Spleen (tissue), 11 donors: ENCODE data around the gene ISLR2. TPM values are rescaled to one million over a fixed set of nuclear protein-coding genes. Genes with fewer than 3 reads are reported as not detected.
A peak's percentile ranks its signal among the peaks of the same experiment; 100 is the strongest.
"Not testable (repeated sequence)": the region's sequence is repeated elsewhere in the genome, so short reads cannot be mapped to it uniquely, and the experiment has no call there.

Experiments used
- DNase-seq: peaks from one replicate; pipeline ENCODE4 v3.0.0-alpha.2; 2020
- H3K27ac ChIP-seq, 8 donors: fragments of 200-600 bp; sonication (generic) in 7 of 8; 1 replicate in 4 of 8; 2 replicates in 4 of 8; pipeline versions ENCODE4 v1.5.0 to v1.8.0; 2016 to 2021; ENCODE audit warnings: inconsistent platforms in 4 of 8, mild to moderate bottlenecking in 4 of 8, moderate library complexity in 1 of 8
- H3K27me3 ChIP-seq, 7 donors: fragments of 200-600 bp; sonication (generic) in 6 of 7; replicated peaks in 1 of 7; 1 replicate in 4 of 7; 2 replicates in 3 of 7; pipeline versions ENCODE4 v1.5.0 to v1.8.0; 2016 to 2021; ENCODE audit warnings: inconsistent platforms in 3 of 7, mild to moderate bottlenecking in 1 of 7
- H3K36me3 ChIP-seq, 6 donors: fragments of 200-600 bp; sonication (generic) in 5 of 6; 1 replicate in 4 of 6; 2 replicates in 2 of 6; pipeline versions ENCODE4 v1.5.0 to v1.8.0; 2016 to 2021; ENCODE audit warnings: inconsistent platforms in 2 of 6
- H3K4me1 ChIP-seq, 6 donors: fragments of 200-600 bp; sonication (generic) in 5 of 6; 1 replicate in 3 of 6; 2 replicates in 3 of 6; pipeline versions ENCODE4 v1.5.0 to v1.8.0; 2016 to 2021; ENCODE audit warnings: inconsistent platforms in 3 of 6
- H3K4me3 ChIP-seq, 8 donors: fragments of 200-600 bp; sonication (generic) in 7 of 8; 1 replicate in 4 of 8; 2 replicates in 4 of 8; pipeline versions ENCODE4 v1.5.0 to v1.8.0; 2016 to 2021; ENCODE audit warnings: inconsistent platforms in 4 of 8, mild to moderate bottlenecking in 4 of 8, moderate library complexity in 2 of 8
- H3K9me3 ChIP-seq, 8 donors: fragments of 200-600 bp; sonication (generic) in 7 of 8; 1 replicate in 4 of 8; 2 replicates in 4 of 8; pipeline versions ENCODE4 v1.5.0 to v1.8.0; 2016 to 2021; ENCODE audit warnings: inconsistent platforms in 4 of 8
- POLR2A ChIP-seq, 3 donors: fragments of 450-650 bp; IDR thresholded peaks; one replicate each; pipeline ENCODE4 v1.5.1; 2017; ENCODE audit warnings: antibody characterized with exemption in 3 of 3, mild to moderate bottlenecking in 1 of 3
- POLR2AphosphoS5 ChIP-seq, 3 donors: sonication (generic); formaldehyde crosslinking; IDR thresholded peaks; one replicate each; pipeline ENCODE4 v1.5.1; 2017; ENCODE audit warnings: antibody characterized with exemption in 3 of 3
- WGBS, 5 donors: extraction: QIAGEN DNeasy Blood & Tissue Kit in 3 of 5; methylation state at CpG; one replicate each; pipeline versions ENCODE4 v1.1.5 to v1.1.7; 2013 to 2018; 5-methylcytosine and 5-hydroxymethylcytosine counted together
- intact Hi-C: fragments of 100-400 bp; cut with DNase I; formaldehyde crosslinking; loops from one replicate; pipeline ENCODE4 v1.15.0; 2023; ENCODE audit warnings: low total_unique reads
- polyA plus RNA-seq, 3 donors: library from polyadenylated mRNA; stranded (reverse); fragments of 200-250 nt; gene quantifications; one replicate each; pipeline ENCODE4 v1.2.1, GENCODE V29; 2013
- total RNA-seq, 7 donors: library from RNA; depleted of rRNA in 3 of 7; stranded (reverse); fragments of >200 nt in 3 of 7; fragmentation: NEBNext Ultra II Directional in 4 of 7; extraction: Animal tissue kit (Norgen Biotek cat#: 25700) in 4 of 7; gene quantifications; one replicate each; pipeline versions ENCODE4 v1.1.0 to v1.2.1, GENCODE V29; 2016 to 2021
- TF ChIP-seq, protein P1 (sequence below), 11 experiments: fragments of 200-600 bp in 7 of 11; fragments of 450-650 bp in 4 of 11; sonication (generic) in 4 of 11; IDR thresholded peaks in 8 of 11; conservative IDR thresholded peaks in 3 of 11; 1 replicate in 7 of 11; 2 replicates in 4 of 11; pipeline versions ENCODE4 v1.4.0 to v1.8.0; 2016 to 2021; ENCODE audit warnings: antibody characterized with exemption in 11 of 11, inconsistent platforms in 4 of 11, mild to moderate bottlenecking in 1 of 11
- donor health status: healthy with polysubstance abuse.
- donor health status: DM: no; HTN: no; CAD: no; lungs with moderate emphysema.
- donor health status: DM: no; HTN: no; CAD: no.
- donor health status: Bipolar disorder and iron deficiency.
- donor health status: healthy.
- donor health status: DM: no; HTN: no; CAD: no.
- donor health status: DM: yes; HTN: yes; CAD: no.

ISLR2 gene
- total and polyA plus RNA-seq, 10 donors = 0.20 to 3.0 (median 1.2) TPM

DNA sequence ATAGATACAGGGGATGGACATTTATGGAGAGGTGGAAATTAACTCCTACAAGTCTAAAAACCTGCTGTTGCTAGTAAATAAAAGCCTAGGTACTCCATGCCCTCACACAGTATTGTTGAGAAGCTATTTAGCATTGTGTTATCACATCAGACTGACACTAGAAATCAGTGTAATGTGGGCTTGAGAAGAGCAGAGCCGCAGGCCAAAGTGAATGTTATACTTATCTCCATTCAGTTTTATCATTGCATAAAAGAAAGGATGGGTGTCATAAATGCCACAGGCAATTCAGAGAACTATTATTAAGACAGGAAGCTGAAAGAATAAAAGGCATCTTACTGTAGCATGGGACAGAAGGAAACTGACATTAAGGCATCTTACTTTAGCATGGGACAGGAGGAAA, 29.4 kb downstream of the ISLR2 start:
- Histone ChIP-seq H3K27me3 (peaks cover 0 to 24% (median 0%) of the 10 kb centered on the region in 7 donors), H3K4me1 (peaks cover 0 to 13% (median 7%) of the 10 kb centered on the region in 6 donors), H3K36me3 (no peaks in the 10 kb centered on the region), H3K4me3 (no peak overlapping the region), H3K27ac (no peak overlapping the region), H3K9me3 (no peaks in the 10 kb centered on the region)
- WGBS, 5 donors = 92 to 98% (median 95%) methylated on average over 1 of the region's 1 CpG
- DNase-seq = no peak
- TF ChIP-seq POLR2AphosphoS5 (IDR thresholded peaks at IDR 0.05) = no peak
- no peak for TF ChIP-seq POLR2A (IDR thresholded peaks at IDR 0.05)
- intact Hi-C loops = no loop called here

DNA sequence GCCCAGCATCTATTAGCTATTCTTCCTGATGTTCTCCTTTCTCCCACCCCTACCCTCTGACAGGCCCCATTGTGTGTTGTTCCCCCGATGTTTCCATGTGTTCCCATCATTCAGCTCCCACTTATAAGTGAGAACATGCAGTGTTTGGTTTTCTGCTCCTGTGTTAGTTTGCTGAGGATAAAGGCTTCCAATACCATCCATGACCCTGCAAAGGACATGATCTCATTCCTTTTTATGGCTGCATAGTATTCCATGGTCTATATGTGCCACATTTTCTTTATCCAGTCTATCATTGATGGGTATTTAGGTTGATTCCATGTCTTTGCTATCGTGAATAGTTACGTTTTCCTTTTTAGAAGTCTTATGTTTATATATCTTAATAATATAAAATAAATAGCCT, 30.0 kb downstream of the ISLR2 start:
- WGBS, 5 donors = 94 to 99% (median 97%) methylated on average over 3 of the region's 3 CpGs
- intact Hi-C loops, H3K36me3 ChIP-seq, H3K9me3 ChIP-seq, DNase-seq, H3K4me3 ChIP-seq, H3K27ac ChIP-seq: not testable (repeated sequence)
- Histone ChIP-seq H3K4me1 (peaks cover 0 to 13% (median 7%) of the 10 kb centered on the region in 6 donors), H3K27me3 (peaks cover 0 to 24% (median 0%) of the 10 kb centered on the region in 7 donors)

DNA sequence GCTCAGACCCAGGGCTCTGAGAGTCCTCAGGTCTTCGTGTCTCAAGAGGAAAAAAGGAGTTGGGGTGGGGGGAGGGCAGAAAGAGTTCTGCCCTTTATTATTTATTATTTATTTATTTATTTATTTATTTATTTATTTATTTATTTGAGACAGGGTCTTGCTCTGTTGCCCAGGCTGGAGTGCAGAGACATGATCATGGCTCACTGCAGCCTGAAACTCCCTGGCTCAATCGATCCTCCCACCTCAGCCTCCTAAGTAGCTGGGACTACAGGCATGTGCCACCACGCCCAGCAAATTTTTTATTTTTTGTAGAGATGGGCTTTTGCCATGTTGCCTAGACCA, 31.8 kb downstream of the ISLR2 start:
- H3K4me1 ChIP-seq, DNase-seq, H3K36me3 ChIP-seq, H3K9me3 ChIP-seq, H3K4me3 ChIP-seq, intact Hi-C loops, H3K27ac ChIP-seq: not testable (repeated sequence)
- peaks cover 0 to 22% (median 0%) of the 10 kb centered on the region in 7 donors for H3K27me3 ChIP-seq
- 83 to 97% (median 94%) methylated on average over 3 of the region's 3 CpGs for WGBS, 5 donors

DNA sequence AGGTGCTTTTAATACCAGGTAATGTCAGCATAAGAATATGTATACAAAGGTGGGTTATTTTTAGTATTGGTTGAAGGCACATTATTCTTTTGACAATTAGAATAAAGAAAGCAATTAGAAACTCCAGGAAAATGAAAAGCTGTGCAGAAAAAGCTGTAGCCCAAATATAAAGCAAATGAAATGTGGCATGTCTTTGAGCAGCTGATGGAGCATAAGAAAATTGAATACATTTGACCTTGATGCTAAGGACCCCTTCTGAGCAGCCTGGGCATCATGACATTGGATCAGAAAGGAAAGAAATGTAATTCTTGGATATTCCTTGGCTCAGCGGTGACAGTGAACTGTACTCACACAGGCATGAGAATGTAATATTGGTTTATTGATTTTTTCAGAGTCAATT, 35.1 kb downstream of the ISLR2 start:
- WGBS, 5 donors = 90 to 100% (median 98%) methylated on average over 1 of the region's 1 CpG
- no peak for DNase-seq
- TF ChIP-seq, protein P1, sequence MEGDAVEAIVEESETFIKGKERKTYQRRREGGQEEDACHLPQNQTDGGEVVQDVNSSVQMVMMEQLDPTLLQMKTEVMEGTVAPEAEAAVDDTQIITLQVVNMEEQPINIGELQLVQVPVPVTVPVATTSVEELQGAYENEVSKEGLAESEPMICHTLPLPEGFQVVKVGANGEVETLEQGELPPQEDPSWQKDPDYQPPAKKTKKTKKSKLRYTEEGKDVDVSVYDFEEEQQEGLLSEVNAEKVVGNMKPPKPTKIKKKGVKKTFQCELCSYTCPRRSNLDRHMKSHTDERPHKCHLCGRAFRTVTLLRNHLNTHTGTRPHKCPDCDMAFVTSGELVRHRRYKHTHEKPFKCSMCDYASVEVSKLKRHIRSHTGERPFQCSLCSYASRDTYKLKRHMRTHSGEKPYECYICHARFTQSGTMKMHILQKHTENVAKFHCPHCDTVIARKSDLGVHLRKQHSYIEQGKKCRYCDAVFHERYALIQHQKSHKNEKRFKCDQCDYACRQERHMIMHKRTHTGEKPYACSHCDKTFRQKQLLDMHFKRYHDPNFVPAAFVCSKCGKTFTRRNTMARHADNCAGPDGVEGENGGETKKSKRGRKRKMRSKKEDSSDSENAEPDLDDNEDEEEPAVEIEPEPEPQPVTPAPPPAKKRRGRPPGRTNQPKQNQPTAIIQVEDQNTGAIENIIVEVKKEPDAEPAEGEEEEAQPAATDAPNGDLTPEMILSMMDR (IDR thresholded peaks at IDR 0.05 in 8 of 11, conservative IDR thresholded peaks at IDR 0.05 in 3 of 11) = no peak
- TF ChIP-seq POLR2AphosphoS5 (IDR thresholded peaks at IDR 0.05) (no peak), POLR2A (IDR thresholded peaks at IDR 0.05) (no peak)
- peaks cover 0 to 24% (median 8%) of the 10 kb centered on the region in 6 donors for H3K4me1 ChIP-seq
- H3K9me3 ChIP-seq = no peaks in the 10 kb centered on the region
- H3K4me3 ChIP-seq = no peak overlapping the region
- no peaks in the 10 kb centered on the region for H3K36me3 ChIP-seq
- peaks cover 0 to 16% (median 0%) of the 10 kb centered on the region in 7 donors for H3K27me3 ChIP-seq
- H3K27ac ChIP-seq = no peak overlapping the region
- intact Hi-C loops = no loop called here

DNA sequence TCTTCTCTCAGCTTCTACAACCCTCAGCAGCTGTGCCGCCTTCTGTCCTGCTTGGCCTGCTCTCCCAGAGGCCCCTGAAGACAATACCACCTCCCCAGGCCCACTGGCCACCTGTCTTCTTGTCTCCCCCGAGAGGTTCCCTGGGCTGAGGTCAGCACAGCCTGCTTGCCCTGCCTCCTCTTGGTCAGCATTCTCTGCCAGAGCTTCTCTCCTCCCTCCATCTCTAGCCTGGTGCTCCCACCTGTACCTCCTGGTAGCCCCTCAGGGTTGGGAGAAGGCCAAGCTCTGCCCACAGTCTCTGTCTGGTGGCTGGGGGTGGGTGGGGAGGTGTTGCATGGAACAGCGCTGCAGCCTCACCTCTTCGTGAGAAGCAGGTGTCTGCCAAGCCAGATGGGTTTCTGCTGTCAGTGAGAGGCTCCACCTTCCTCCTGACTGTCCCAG, 37.5 kb downstream of the ISLR2 start:
- no peak for DNase-seq
- Histone ChIP-seq H3K27me3 (peaks cover 0 to 7% (median 0%) of the 10 kb centered on the region in 7 donors), H3K4me1 (peaks cover 0 to 42% (median 14%) of the 10 kb centered on the region in 6 donors), H3K27ac (no peak overlapping the region), H3K4me3 (no peak overlapping the region), H3K36me3 (no peaks in the 10 kb centered on the region), H3K9me3 (no peaks in the 10 kb centered on the region)
- intact Hi-C loops = no loop called here
- 81 to 95% (median 88%) methylated on average over 4 of the region's 4 CpGs for WGBS, 5 donors
- TF ChIP-seq POLR2A (IDR thresholded peaks at IDR 0.05) (no peak), POLR2AphosphoS5 (IDR thresholded peaks at IDR 0.05) (no peak)
- TF ChIP-seq, protein P1 (IDR thresholded peaks at IDR 0.05 in 8 of 11, conservative IDR thresholded peaks at IDR 0.05 in 3 of 11) = no peak

DNA sequence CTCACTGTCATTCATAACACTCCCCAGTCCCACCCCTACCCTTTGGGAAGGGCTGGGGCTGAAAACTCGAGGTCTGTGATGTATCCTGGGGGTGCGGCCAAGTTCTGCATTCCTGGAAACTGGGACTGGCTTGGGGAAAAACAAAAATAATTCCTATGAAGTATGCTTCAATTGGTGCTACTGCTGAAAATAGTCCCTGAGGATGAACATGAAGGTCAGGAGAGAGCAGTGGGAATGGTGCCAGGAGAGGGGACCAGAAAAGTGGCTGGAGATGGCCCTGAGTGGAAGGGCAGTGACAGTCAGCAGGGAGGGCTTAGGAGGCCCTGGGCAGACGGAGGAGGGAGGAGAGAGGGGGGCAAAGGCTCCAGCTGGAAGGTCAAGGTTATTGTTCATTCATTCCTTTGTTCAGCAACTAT, 38.3 kb downstream of the ISLR2 start:
- Histone ChIP-seq H3K4me1 (peaks cover 0 to 46% (median 18%) of the 10 kb centered on the region in 6 donors), H3K27ac (peak overlapping the region in 2 of 8 donors; percentile 18 to 20), H3K9me3 (no peaks in the 10 kb centered on the region), H3K27me3 (no peaks in the 10 kb centered on the region), H3K4me3 (no peak overlapping the region), H3K36me3 (no peaks in the 10 kb centered on the region)
- intact Hi-C loops = no loop called here
- WGBS, 5 donors = 37 to 51% (median 44%) methylated on average over 3 of the region's 3 CpGs
- no peak for DNase-seq
- TF ChIP-seq, protein P1 (IDR thresholded peaks at IDR 0.05 in 8 of 11, conservative IDR thresholded peaks at IDR 0.05 in 3 of 11) = no peak
- no peak for TF ChIP-seq POLR2AphosphoS5 (IDR thresholded peaks at IDR 0.05)
- TF ChIP-seq POLR2A (IDR thresholded peaks at IDR 0.05) = no peak
